Skeletal muscle tissue (tissue), 4 donors: ENCODE data around the gene ETFDH. TPM values are rescaled to one million over a fixed set of nuclear protein-coding genes. Genes with fewer than 3 reads are reported as not detected.
A peak's percentile ranks its signal among the peaks of the same experiment; 100 is the strongest.
"Not testable (repeated sequence)": the region's sequence is repeated elsewhere in the genome, so short reads cannot be mapped to it uniquely, and the experiment has no call there.

Experiments
- H3K27ac ChIP-seq: one replicate; pipeline ENCODE4 v1.7.0; 2013; ENCODE audit warnings: mild to moderate bottlenecking, low read depth, low read length, inconsistent platforms
- H3K27me3 ChIP-seq, 3 donors: one replicate each; pipeline ENCODE4 v1.7.0; 2013; ENCODE audit warnings: low read length in 3 of 3; ENCODE audit not compliant: control insufficient read depth in 3 of 3, insufficient read depth in 3 of 3
- H3K36me3 ChIP-seq, 3 donors: one replicate each; pipeline ENCODE4 v1.7.0; 2013; ENCODE audit warnings: low read length in 3 of 3; ENCODE audit not compliant: control insufficient read depth in 3 of 3, insufficient read depth in 3 of 3
- H3K4me1 ChIP-seq, 3 donors: one replicate each; pipeline ENCODE4 v1.7.0; 2013; ENCODE audit warnings: low read length in 3 of 3, mild to moderate bottlenecking in 3 of 3; ENCODE audit not compliant: control insufficient read depth in 3 of 3, insufficient read depth in 3 of 3
- H3K4me3 ChIP-seq, 3 donors: one replicate each; pipeline ENCODE4 v1.7.0; 2013; ENCODE audit warnings: low read length in 3 of 3
- H3K9ac ChIP-seq, 3 donors: one replicate each; pipeline ENCODE4 v1.7.0; 2013; ENCODE audit warnings: low read length in 3 of 3, mild to moderate bottlenecking in 3 of 3, moderate library complexity in 2 of 3, low read depth in 1 of 3
- H3K9me3 ChIP-seq, 3 donors: one replicate each; pipeline ENCODE4 v1.7.0; 2013; ENCODE audit warnings: low read length in 3 of 3; ENCODE audit not compliant: control insufficient read depth in 3 of 3
- total RNA-seq: library from RNA; depleted of rRNA; stranded (reverse); fragments of >200 nt; gene quantifications from one replicate; pipeline ENCODE4 v1.2.3, GENCODE V29; 2014
- donor health status: Osteomylitis.

Gene ETFDH
- total RNA-seq, 1 donor from 2014 or later: 23.0 TPM

- H3K4me3 ChIP-seq: no peak overlapping the region
- H3K9ac ChIP-seq: no peak overlapping the region
- H3K27me3 ChIP-seq: no peaks in the 10 kb centered on the region
- H3K4me1 ChIP-seq: peaks cover 2 to 15% (median 3%) of the 10 kb centered on the region in 3 donors
- no peaks in the 10 kb centered on the region for H3K36me3 ChIP-seq
- no peak overlapping the region for H3K27ac ChIP-seq
- H3K9me3 ChIP-seq: no peaks in the 10 kb centered on the region
Measured at GRCh38 chr4:158676076-158676475, 4.0 kb downstream of the ETFDH start.

GRCh38 chr4:158678767-158679166 lies 6.7 kb downstream of the ETFDH start:
- no peaks in the 10 kb centered on the region for H3K9me3 ChIP-seq
- H3K27me3 ChIP-seq: no peaks in the 10 kb centered on the region
- H3K36me3 ChIP-seq: peaks cover 0 to 6% (median 5%) of the 10 kb centered on the region in 3 donors
- no peak overlapping the region for H3K9ac ChIP-seq
- peaks cover 0 to under 1% (median 0%) of the 10 kb centered on the region in 3 donors for H3K4me1 ChIP-seq
- H3K4me3 ChIP-seq: no peak overlapping the region
- no peak overlapping the region for H3K27ac ChIP-seq

- H3K4me1 ChIP-seq: no peaks in the 10 kb centered on the region
- peaks cover 0 to 22% (median 16%) of the 10 kb centered on the region in 3 donors for H3K36me3 ChIP-seq
- H3K9me3 ChIP-seq: no peaks in the 10 kb centered on the region
- H3K9ac ChIP-seq: no peak overlapping the region
- H3K27ac ChIP-seq: no peak overlapping the region
- no peak overlapping the region for H3K4me3 ChIP-seq
- H3K27me3 ChIP-seq: no peaks in the 10 kb centered on the region
Measured at GRCh38 chr4:158681629-158682028, 9.5 kb downstream of the ETFDH start.

- Histone ChIP-seq H3K9ac (peak overlapping the region in 1 of 3 donors; percentile 40), H3K27ac (no peak overlapping the region), H3K36me3 (peaks cover 0 to 26% (median 16%) of the 10 kb centered on the region in 3 donors), H3K9me3 (no peaks in the 10 kb centered on the region), H3K4me3 (no peak overlapping the region), H3K4me1 (no peaks in the 10 kb centered on the region), H3K27me3 (no peaks in the 10 kb centered on the region)
Measured at GRCh38 chr4:158682066-158682465, 10.0 kb downstream of the ETFDH start.

- H3K9me3 ChIP-seq: no peaks in the 10 kb centered on the region
- H3K9ac ChIP-seq: no peak overlapping the region
- H3K27me3 ChIP-seq: no peaks in the 10 kb centered on the region
- no peaks in the 10 kb centered on the region for H3K4me1 ChIP-seq
- no peak overlapping the region for H3K4me3 ChIP-seq
- peaks cover 8 to 39% (median 25%) of the 10 kb centered on the region in 3 donors for H3K36me3 ChIP-seq
- H3K27ac ChIP-seq: no peak overlapping the region
Measured at GRCh38 chr4:158688813-158689212, 16.7 kb downstream of the ETFDH start.

- no peaks in the 10 kb centered on the region for H3K9me3 ChIP-seq
- peaks cover 22 to 66% (median 61%) of the 10 kb centered on the region in 3 donors for H3K36me3 ChIP-seq
- H3K27me3 ChIP-seq: no peaks in the 10 kb centered on the region
- H3K4me3 ChIP-seq: no peak overlapping the region
- H3K9ac ChIP-seq: no peak overlapping the region
- H3K27ac ChIP-seq: no peak overlapping the region
- no peaks in the 10 kb centered on the region for H3K4me1 ChIP-seq
Measured at GRCh38 chr4:158704274-158704673, 32.2 kb downstream of the ETFDH start.

GRCh38 chr4:158710814-158711213 lies 38.7 kb downstream of the ETFDH start:
- H3K27ac ChIP-seq: no peak overlapping the region
- peaks cover 19 to 76% (median 74%) of the 10 kb centered on the region in 3 donors for H3K36me3 ChIP-seq
- no peaks in the 10 kb centered on the region for H3K27me3 ChIP-seq
- no peak overlapping the region for H3K9ac ChIP-seq
- no peak overlapping the region for H3K4me3 ChIP-seq
- no peaks in the 10 kb centered on the region for H3K4me1 ChIP-seq
- no peaks in the 10 kb centered on the region for H3K9me3 ChIP-seq

GRCh38 chr4:158712622-158713021 lies 40.5 kb downstream of the ETFDH start:
- not testable (repeated sequence) for H3K27ac ChIP-seq, H3K4me3 ChIP-seq, H3K4me1 ChIP-seq, H3K27me3 ChIP-seq, H3K9ac ChIP-seq, H3K9me3 ChIP-seq
- H3K36me3 ChIP-seq: peaks cover 20 to 74% (median 64%) of the 10 kb centered on the region in 3 donors

- Histone ChIP-seq H3K4me3 (no peak overlapping the region), H3K27me3 (no peaks in the 10 kb centered on the region), H3K4me1 (peaks cover 0 to 3% (median under 1%) of the 10 kb centered on the region in 3 donors), H3K27ac (no peak overlapping the region), H3K9me3 (no peaks in the 10 kb centered on the region), H3K9ac (no peak overlapping the region), H3K36me3 (peaks cover 15 to 78% (median 65%) of the 10 kb centered on the region in 3 donors)
Measured at GRCh38 chr4:158714937-158715336, 42.8 kb downstream of the ETFDH start.

GRCh38 chr4:158715802-158716201 lies 43.7 kb downstream of the ETFDH start:
- Histone ChIP-seq H3K9ac (no peak overlapping the region), H3K27me3 (no peaks in the 10 kb centered on the region), H3K4me1 (peaks cover 0 to 4% (median 2%) of the 10 kb centered on the region in 3 donors), H3K27ac (no peak overlapping the region), H3K36me3 (peaks cover 17 to 72% (median 59%) of the 10 kb centered on the region in 3 donors), H3K4me3 (no peak overlapping the region), H3K9me3 (no peaks in the 10 kb centered on the region)
